WTC11 (cell line): Measurements from ENCODE around the gene CREBBP. TPM values are rescaled to one million over a fixed set of nuclear protein-coding genes. Genes with fewer than 3 reads are reported as not detected.

Experiments used
- ATAC-seq: fragments of 200-7000 bp; cut with Tn5 transposase; 2 replicates; pipeline ENCODE4 v1.10.0; 2021; ENCODE audit warnings: mild to moderate bottlenecking, moderate library complexity
- CTCF ChIA-PET: fragments of 300-600 bp; sonication (Branson Sonifier 250); formaldehyde crosslinking; loops from one replicate; lab custom pipeline; 2021; ENCODE audit warnings: antibody characterized with exemption; lab: Charles Lee
- POLR2A ChIA-PET: fragments of 350-600 bp; sonication (Branson Sonifier 250); formaldehyde crosslinking; loops from one replicate; lab custom pipeline; 2021; ENCODE audit warnings: antibody characterized with exemption; lab: Charles Lee
- DNase-seq: peaks from one replicate; pipeline ENCODE4 v3.0.0; 2021; ENCODE audit warnings: low spot score
- H3K27ac Mint-ChIP-seq: 2 replicates; pipeline ENCODE4 v1.8.0; 2021; ENCODE audit warnings: mixed read lengths
- H3K27me3 Mint-ChIP-seq: 2 replicates; pipeline ENCODE4 v1.8.0; 2021; ENCODE audit warnings: low read depth, mild to moderate bottlenecking, moderate library complexity, mixed read lengths
- H3K36me3 Mint-ChIP-seq: 2 replicates; pipeline ENCODE4 v1.8.0; 2021; ENCODE audit warnings: mixed read lengths
- H3K4me1 Mint-ChIP-seq: 2 replicates; pipeline ENCODE4 v1.8.0; 2022; ENCODE audit warnings: mixed read lengths
- H3K4me3 Mint-ChIP-seq: 2 replicates; pipeline ENCODE4 v1.8.0; 2021; ENCODE audit warnings: mild to moderate bottlenecking, moderate library complexity, mixed read lengths
- H3K9me3 Mint-ChIP-seq: 2 replicates; pipeline ENCODE4 v1.8.0; 2021; ENCODE audit warnings: mixed read lengths
- AFF4 ChIP-seq: sonication (generic); formaldehyde crosslinking; IDR thresholded peaks from 2 replicates; pipeline ENCODE4 v1.8.1; 2023; ENCODE audit warnings: mild to moderate bottlenecking, missing genetic modification reagents, borderline replicate concordance
- ATF1 ChIP-seq: sonication (generic); formaldehyde crosslinking; IDR thresholded peaks from 2 replicates; pipeline ENCODE4 v1.8.1; 2023; ENCODE audit warnings: mild to moderate bottlenecking, moderate library complexity, missing genetic modification reagents
- CREM ChIP-seq: sonication (generic); formaldehyde crosslinking; IDR thresholded peaks from 2 replicates; pipeline ENCODE4 v1.8.1; 2022; ENCODE audit warnings: mild to moderate bottlenecking, missing genetic modification reagents, moderate library complexity
- CTCF ChIP-seq: fragments of 200-600 bp; IDR thresholded peaks from 2 replicates; pipeline ENCODE4 v1.8.0; 2022; ENCODE audit warnings: antibody characterized with exemption
- FOXP4 ChIP-seq: sonication (generic); formaldehyde crosslinking; IDR thresholded peaks from 2 replicates; pipeline ENCODE4 v1.8.0; 2022; ENCODE audit warnings: mild to moderate bottlenecking, missing genetic modification reagents
- GRHL2 ChIP-seq: fragments of 250-450 bp; sonication (Bioruptor Pico); IDR thresholded peaks from 2 replicates; pipeline ENCODE4 v1.8.0; 2022; ENCODE audit warnings: mild to moderate bottlenecking, moderate library complexity; ENCODE audit not compliant: insufficient replicate concordance, severe bottlenecking
- MLX ChIP-seq: sonication (generic); formaldehyde crosslinking; IDR thresholded peaks from 2 replicates; pipeline ENCODE4 v1.8.1; 2023; ENCODE audit warnings: mild to moderate bottlenecking, missing genetic modification reagents, moderate library complexity
- NFYB ChIP-seq: sonication (generic); formaldehyde crosslinking; conservative IDR thresholded peaks from 2 replicates; pipeline ENCODE4 v1.8.0; 2022; ENCODE audit warnings: low read depth, missing genetic modification reagents
- PRRX2 ChIP-seq: fragments of 250-450 bp; sonication (Bioruptor Pico); IDR thresholded peaks from 2 replicates; pipeline ENCODE4 v1.8.0; 2021; ENCODE audit warnings: mild to moderate bottlenecking
- SMAD4 ChIP-seq: sonication (generic); formaldehyde crosslinking; IDR thresholded peaks from 2 replicates; pipeline ENCODE4 v1.8.0; 2022; ENCODE audit warnings: mild to moderate bottlenecking, missing genetic modification reagents
- USF1 ChIP-seq: sonication (generic); formaldehyde crosslinking; IDR thresholded peaks from 2 replicates; pipeline ENCODE4 v1.8.0; 2022; ENCODE audit warnings: mild to moderate bottlenecking, missing genetic modification reagents
- ZNF219 ChIP-seq: sonication (generic); formaldehyde crosslinking; IDR thresholded peaks from 2 replicates; pipeline ENCODE4 v1.8.0; 2023; ENCODE audit warnings: missing genetic modification reagents, mild to moderate bottlenecking, borderline replicate concordance
- ZNF263 ChIP-seq: sonication (generic); formaldehyde crosslinking; IDR thresholded peaks from 2 replicates; pipeline ENCODE4 v1.8.1; 2022; ENCODE audit warnings: low read depth, mild to moderate bottlenecking, moderate library complexity, missing genetic modification reagents
- ZNF512 ChIP-seq: sonication (generic); formaldehyde crosslinking; IDR thresholded peaks from 2 replicates; pipeline ENCODE4 v1.8.1; 2022; ENCODE audit warnings: missing genetic modification reagents, borderline replicate concordance
- ZNF532 ChIP-seq: fragments of 250-450 bp; sonication (Bioruptor Pico); IDR thresholded peaks from 2 replicates; pipeline ENCODE4 v1.9.0; 2021; ENCODE audit warnings: mild to moderate bottlenecking, borderline replicate concordance
- ZSCAN18 ChIP-seq: fragments of 250-450 bp; sonication (Bioruptor Pico); IDR thresholded peaks from 2 replicates; pipeline ENCODE4 v2.1.2; 2022; ENCODE audit warnings: mild to moderate bottlenecking, moderate library complexity
- total RNA-seq: library from RNA; stranded (reverse); gene quantifications from 3 replicates; pipeline ENCODE4 v1.2.3, GENCODE V29; 2021

CREBBP gene
- total RNA-seq, 1 experiment from 2014 or later, result 49.6 TPM

- ATAC-seq, result no peak
- H3K4me3 Mint-ChIP-seq, result no peak overlapping the region
- peaks cover 31% of the 10 kb centered on the region for H3K36me3 Mint-ChIP-seq
- TF ChIP-seq PRRX2 (no peak), ZNF263 (no peak), NFYB (CRISPR knock-in tag) (no peak), FOXP4 (no peak), CREM (CRISPR knock-in tag) (no peak), USF1 (no peak), ZNF219 (CRISPR knock-in tag) (no peak), ZNF532 (CRISPR knock-in tag) (no peak), ATF1 (CRISPR knock-in tag) (no peak), AFF4 (CRISPR knock-in tag) (no peak), ZNF512 (CRISPR knock-in tag) (no peak), CTCF (no peak), MLX (CRISPR knock-in tag) (no peak), ZSCAN18 (CRISPR knock-in tag) (no peak), GRHL2 (CRISPR knock-in tag) (no peak), SMAD4 (CRISPR knock-in tag) (no peak)
- ChIA-PET CTCF (no interaction called here), POLR2A (no interaction called here)
- no peaks in the 10 kb centered on the region for H3K27me3 Mint-ChIP-seq
- H3K27ac Mint-ChIP-seq, result peak overlapping the region; percentile 54; the same call in 1 of the 2 replicates
- DNase-seq, result no peak
- no peaks in the 10 kb centered on the region for H3K4me1 Mint-ChIP-seq
- H3K9me3 Mint-ChIP-seq, result no peaks in the 10 kb centered on the region
These were observed 154.4 kb downstream of the CREBBP start for GRCh38 chr16:3726021-3726687.
